Epidermal melanocyte (primary cell): ENCODE measurements around the gene RABGAP1L.
"Not testable (repeated sequence)": the region's sequence is repeated elsewhere in the genome, so short reads cannot be mapped to it uniquely, and the experiment has no call there.

ENCODE experiments used
- DNase-seq: peaks from one replicate; pipeline ENCODE4 v3.0.0; 2011; ENCODE audit warnings: low spot score; ENCODE audit not compliant: insufficient read length

The RABGAP1L gene

DNA sequence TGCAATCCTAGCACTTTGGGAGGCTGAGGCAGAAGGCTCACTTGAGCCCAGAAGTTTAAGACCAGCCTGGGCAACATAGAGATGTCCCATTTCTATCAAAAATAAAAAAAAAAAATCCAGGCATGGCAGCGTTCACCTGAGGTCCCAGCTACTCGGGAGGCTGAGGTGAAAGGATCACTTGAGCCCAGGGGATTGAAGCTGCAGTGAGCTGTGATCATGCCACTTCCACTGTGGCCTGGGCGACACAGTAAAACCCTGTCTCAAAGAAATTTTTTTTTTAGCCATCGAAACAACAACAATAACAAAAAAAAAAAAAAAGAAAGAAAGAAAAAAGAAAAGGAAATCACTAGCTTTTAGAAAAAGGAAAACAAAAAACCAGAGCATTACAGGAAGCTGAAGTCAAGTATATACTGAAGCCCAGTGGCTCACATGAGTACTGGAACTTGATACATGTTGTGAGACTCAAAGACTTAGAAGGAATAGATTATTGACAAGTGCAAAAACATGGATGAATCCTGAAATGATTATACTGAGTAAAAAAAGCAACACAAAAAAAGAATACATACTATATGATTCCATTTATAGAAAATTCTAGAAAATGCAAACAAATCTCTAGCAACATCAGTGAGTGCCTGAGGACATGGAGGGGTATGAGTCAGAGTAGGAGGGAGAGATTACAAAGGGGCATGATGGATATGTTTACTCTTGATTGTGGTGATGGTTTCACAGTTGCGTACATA is 6.1 kb upstream of the RABGAP1L start:
- DNase-seq = no peak

DNA sequence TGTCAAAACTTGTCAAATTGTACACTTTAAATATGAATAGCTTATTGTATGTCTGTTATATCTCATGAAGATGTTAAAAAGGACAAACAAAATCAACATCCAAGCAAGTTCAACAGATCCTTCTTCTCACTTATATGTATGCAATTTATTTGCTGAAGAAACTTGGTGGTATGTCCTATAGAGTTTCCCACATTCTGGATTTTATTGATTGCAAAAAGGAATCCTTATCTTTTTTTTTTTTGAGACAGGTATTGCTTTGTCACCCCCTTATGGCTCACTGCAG is 5.6 kb upstream of the RABGAP1L start:
- DNase-seq = no peak

DNA sequence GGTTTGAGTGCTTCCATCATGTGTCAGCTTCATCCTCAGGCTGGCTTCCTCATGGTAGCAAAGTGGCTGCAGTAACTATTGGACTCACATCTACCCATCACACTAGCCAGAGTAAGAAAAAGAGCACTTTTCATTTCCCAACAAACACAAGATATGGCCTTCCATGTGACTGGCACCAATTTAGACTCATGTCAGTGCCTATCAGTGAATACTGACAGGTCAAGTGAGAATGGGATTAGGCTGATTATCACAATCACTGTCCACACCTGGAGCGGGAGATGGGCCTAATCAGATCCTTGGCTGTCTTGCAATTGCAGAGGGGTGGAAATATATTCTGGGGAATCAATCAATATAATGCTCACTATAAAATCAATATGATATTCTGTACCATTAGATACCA is 2.9 kb upstream of the RABGAP1L start:
- no peak for DNase-seq

DNA sequence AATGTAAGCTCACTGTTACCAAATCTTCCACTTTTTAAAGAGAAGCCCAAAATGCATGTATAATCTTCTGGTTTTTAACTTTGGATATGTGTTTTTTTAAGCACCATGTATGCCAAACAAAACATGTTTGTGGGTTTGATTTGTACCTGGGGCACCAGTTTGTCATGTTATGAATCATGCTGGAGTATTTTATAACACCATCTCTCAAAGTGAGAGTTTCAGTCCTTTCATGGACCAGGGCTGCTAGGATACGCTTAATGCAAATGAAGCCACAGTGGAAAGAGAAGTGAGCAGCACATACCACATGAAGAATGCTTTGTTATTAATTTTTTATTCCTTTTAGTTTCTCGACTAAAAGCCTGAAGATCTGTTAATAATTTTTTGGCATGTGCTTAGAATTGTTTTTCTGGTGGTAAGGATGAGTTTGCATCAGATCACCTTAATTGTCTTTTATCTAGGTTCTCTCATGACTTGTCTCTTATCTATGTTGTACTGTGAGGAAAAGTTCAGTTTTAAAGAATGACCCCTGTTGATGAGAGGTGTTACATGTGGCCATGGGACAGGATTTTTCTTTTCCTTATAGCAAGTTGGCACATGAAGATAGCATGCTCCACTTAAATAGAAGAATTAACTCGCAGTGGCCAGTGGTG is 2.0 kb upstream of the RABGAP1L start:
- DNase-seq = no peak

DNA sequence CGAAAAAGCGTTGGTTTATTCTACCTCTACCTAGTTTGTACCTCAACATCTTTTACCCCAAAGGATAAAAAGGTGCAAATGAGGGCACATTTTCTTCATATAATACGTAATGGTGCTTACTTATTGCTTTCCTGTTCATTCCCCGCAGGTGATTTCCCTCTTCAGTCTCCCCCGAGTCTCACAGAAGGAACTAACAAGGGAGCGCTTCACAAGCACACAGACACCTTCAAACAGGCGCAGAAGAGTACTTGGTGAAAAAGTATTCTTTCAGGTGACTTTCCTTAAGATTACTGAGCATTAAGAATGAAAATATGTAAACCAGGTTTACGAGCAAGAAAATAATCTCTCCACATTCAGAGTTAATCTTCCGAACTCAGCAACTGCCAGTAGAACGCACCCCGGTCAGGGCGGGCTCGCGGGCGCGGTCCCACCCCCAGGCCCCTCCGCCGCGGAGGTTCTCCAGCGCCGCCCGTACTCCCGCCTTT is 511 bp upstream of the RABGAP1L start:
- DNase-seq = no peak

DNA sequence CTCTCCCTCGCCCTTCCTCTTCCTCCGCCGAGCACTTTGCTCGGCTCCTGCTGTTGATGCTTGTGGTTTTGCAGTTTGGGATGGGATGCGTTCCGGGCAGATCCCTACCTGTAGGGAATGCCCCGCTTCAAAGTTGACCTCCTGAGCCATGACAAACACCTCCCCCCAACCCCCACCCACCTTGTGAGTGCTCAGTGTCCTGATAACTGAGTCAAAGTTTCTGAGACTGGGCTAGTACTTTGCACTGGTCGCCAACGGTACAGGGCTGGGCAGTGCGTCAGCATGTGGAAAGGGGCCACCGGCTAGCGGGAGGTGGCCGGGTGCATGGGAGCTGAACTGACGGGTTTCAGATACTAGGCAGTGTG is 771 bp downstream of the RABGAP1L start:
- DNase-seq = no peak

DNA sequence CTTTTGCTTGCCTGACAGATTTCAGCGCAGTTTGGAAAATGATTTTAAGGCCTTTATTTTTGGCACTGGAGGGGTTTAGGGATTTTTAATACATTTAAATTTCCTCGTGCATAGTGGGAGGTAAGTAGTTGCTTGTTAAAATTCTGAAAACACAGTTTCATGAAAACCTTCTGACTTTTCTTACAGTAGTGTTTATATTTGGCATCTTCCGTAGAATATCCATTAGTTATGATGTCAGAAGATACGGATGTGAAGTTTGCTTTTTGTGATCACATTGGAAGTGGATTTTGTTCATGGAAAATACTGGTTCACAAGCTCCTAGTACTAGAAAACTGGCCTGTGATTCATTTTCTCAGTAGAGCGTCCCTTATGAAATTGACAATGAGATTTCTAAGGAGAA is 1.3 kb downstream of the RABGAP1L start:
- DNase-seq = no peak

DNA sequence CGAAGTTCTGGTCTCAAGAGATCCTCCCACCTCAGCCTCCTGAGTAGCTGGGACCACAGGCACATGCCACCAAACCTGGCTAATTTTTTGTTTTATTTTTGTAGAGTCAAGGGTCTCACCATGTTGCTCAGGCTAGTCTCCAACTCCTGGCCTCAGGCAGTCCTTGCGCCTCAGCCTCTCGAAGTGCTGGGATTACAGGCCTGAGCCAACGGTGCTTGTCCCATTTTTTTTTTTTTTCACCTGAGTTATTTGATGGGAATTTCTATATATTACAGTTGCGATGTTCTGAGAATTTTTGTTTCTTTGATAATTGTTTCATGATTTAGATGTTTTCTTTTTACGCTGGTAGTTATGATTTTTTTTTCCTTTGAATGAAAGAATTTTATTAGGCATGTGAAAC is 2.5 kb downstream of the RABGAP1L start:
- DNase-seq = no peak

DNA sequence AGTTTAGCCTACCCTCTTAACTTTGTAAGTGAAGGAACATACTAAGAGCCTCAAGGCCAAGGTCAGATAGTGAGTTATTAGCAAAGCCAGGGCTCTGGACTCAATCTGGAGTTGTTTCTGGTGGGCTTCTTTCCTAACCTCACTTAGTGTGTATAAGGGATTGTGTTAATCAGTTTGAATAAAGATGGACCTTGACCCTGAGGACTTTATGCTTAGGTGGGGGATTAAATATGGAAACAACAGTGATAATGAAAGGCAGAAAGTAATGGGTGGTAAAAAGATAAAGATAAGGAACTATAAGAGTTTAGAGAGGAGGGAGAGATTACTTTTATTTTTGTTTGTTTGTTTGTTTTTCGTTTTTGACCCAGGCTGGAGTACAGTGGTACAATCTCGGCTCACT is 5.5 kb downstream of the RABGAP1L start:
- no peak for DNase-seq

DNA sequence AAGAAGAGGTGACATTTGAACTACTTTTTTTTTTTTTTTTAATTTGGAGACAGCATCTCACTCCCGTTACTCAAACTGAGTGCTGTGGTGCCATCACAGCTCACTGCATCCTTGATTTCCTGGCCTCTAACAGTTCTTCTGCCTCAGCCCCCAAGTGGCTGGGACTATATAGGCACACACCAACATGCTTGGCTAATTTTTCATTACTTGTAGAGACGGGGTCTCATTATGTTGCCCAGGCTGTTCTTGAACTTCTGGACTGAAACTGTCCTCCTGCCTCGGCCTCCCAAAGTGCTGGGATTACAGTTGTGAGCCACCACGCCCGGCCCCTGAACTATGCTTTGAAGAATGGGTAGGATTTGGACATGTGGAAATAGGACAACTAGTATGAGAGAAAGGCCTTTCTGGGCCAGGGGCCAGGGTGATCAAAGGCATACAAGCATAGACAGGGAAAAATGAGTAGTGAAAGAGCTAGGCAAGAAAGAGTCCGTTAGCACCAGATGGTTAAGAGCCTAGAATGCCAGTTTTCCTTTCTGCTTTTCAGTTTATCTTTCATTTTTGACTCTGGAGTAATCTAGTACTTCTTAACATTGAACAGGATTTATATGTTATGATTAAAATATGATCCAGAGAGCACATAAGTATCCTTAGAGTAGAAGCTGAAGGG is 6.3 kb downstream of the RABGAP1L start:
- DNase-seq = no peak

DNA sequence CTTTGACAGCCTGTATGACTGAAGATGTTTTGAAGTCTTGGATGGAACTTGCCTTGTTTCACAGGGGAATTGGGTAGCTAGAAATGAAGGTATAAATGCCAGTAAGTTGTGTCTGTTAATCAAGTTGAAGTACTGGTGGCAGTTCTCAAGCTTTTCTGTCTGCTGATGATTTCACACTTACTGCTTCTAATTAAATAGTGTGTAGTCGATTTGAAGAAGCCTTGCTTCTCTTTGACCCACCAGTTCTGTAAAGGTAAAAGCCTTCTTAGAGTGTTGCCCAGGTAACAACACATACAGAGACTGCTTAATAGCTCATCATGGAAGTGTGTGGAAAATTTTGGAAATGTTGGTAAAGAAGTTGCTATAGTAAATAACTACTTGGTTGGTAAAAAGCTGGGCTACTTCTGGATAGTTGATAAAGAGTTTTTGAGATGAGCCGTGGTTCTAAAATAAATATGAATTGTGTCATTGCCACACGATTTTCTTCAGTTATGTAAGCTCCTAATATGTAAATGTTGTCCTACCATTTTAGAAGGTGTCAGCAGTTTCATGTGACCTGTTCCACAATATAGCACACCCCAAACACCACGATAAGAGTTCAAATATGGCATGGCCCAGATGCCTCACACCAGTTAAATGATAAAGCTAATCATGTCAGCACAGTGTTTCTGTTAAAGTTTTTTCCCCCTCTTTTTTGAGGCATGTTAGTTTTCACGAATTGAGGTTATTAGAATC is 7.4 kb downstream of the RABGAP1L start:
- no peak for DNase-seq

DNA sequence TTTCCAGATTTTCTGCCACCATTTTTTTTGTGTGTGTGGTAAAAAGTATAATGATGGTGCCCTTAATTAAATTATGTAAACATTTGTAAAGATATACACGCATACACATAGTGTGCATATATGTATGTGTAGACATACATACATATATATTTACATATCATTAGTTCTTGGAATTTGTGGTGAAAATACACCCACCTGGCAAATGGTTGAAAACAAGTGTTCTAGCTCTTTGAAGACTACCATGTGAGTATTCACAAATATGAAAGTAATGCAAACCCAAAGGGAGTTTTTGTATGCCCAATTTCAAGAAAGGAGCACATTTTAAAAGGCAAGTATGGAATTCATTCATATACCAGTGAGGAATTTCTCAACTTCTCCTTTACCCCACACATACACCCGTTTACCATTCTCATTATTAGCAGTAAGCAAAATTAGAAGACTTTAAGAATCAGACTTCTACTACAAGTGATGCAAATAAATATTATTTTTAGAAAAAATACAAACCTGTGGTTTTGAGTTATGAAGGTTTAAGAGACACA is 8.0 kb downstream of the RABGAP1L start:
- DNase-seq = no peak

DNA sequence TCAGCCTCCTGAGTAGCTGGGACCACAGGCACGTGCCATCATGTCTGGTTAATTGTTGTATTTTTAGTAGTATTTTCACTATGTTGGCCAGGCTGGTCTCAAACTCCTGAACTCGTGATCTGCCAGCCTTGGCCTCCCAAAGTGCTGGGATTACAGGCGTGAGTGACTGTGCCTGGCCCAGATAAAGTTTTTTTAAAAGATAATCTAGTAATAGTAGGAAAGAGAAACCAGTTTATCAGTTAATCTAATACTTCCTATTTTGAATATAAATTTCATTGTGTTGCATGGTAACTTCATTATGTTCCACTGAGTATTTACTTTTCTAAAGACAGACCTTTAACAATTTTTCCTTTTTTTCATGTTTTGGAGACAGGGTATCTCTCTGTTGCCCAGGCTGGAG is 10.0 kb downstream of the RABGAP1L start:
- no peak for DNase-seq

DNA sequence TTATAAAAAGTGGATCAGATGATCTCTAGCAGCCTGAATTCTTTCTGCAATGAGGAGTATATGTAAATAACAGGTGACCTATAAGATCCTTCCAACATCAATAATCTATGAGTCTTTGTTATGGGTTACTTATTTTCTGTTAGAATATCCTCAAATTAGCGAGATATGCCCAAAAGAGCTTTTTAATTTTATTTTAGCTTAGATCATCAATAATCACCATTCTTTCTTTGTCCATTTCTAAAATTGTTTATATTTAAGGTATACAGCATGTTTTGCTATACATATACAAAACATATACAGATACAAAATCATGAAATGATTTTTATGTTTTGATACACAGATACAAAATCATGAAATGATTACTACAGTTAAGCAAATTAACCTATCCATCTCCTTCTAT is 11.8 kb downstream of the RABGAP1L start:
- DNase-seq = no peak

DNA sequence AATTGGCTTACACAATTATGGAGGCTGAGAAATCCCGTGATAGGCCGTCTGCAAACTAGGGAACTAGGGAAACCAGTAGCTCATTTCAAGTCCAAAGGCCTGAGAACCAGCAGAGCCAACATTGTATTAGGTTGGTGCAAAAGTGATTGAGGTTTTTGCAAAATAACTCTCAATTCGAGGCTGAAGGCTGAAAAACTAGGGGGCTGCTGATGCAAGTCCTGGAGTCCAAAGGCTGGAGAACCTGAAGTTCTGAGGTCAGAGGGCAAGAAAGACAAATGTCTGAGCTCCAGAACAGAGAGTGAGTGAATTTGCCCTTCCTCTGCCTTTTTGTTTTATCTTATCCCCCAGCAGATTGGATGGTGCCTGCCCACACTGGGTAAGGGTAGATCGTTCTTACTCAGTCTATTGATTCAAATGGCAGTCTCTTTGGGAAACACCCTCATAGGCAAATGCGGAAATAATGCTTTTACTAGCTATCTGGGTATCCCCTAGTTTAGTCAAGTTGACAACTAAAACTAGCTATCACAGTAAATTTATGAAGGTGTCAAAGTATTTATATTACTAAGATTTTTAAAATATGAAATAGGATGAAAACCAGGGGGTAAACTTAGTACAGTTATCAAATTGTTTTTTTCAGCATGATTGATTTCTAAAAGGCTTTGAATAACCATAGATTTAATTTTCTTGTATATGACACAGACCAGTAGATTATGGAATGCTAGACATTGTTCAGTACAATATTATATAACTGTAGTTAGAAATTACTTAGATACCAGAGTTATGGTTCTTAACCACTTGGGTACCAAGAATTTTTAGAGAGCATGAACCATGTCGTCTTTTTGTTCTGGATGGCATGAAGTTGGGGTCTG is 15.4 kb downstream of the RABGAP1L start:
- no peak for DNase-seq

DNA sequence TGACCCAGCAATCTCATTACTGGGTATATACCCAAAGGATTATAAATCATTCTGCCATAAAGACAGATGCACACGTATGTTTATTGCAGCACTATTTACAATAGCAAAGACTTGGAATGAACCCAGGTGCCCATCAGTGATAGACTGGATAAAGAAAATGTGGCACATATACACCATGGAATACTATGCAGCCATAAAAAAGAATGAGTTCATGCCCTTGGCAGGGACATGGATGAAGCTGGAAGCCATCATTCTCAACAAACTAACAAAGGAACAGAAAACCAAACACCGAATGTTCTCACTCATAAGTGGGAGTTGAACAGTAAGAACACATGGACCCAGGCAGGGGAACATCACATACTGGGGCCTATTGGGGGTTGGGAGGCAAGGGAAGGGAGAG is 19.1 kb downstream of the RABGAP1L start:
- not testable (repeated sequence) for DNase-seq

DNA sequence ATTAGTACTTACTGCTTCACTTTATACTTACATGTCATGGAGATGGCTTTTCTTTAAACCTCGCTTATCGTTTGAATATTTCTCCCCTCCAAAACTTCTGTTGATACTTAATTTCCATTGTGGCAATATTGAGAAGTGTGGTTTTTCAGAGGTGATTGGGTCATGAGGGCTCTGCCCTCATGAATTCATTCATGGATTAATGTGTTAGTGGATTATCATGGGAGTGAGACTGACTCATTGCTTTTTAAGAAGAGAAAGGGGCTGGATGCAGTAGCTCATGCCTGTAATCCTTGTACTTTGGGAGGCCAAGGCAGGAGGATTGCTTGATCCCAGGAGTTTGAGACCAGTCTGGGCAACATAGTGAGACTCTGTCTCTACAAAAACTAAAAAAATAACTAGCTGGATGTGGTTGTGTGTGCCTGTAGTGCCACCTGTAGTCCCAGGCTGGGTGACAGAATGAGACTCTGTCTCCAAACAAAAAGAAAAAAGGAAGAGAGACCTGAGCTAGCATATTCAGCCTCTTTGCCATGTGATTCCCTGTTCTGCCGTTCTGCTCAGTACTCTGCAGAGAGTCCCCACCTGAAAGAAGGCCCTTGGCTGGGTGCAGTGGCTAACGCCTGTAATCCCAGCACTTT is 30.2 kb downstream of the RABGAP1L start:
- DNase-seq = no peak

DNA sequence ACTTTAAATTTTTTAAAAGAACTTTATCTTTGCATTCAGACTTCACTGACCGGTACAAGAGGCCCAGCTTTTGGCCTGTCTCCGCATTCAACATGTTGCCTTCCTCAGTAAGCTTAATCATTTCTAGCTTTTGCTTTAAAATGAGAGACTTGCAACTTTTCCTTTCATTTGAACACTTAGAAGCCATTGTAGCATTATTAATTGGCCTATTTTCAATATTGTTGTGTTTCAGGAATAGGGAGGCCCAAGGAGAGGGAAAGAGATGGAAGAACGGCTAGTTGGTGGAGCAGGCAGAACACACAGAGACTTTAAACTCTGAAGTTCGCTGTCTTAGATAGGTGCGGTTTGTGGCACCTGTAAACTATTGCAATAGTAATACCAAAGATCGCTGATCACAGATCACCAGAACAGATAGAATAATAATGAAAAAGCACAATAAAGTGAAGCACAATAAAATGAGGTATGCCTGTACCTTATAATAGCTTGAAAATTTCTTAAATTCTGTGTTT is 31.4 kb downstream of the RABGAP1L start:
- no peak for DNase-seq

DNA sequence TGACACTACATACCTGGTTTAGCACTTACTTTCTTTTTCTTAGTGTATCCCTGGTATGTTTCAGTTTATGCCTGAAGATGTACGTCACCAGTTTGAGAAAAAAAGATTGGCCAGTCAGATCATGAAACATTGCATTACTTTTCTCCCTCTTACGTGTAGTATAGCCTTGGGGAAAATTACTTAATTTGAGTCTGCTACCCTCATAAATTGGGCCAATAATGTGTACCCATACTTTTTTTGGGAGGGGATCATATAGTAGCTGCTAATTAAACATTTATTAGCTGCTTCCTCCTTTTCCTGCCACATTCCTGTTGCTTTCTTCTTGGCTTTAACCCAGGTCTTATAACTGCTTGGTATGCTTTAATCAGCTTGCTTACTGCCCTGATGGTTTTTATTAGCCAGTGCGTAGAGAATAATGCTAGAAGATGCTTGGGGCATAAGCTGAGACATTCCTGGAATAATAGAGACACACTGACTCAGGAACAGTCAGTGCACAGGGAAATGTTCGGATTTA is 32.1 kb downstream of the RABGAP1L start:
- DNase-seq = peak; percentile 58

DNA sequence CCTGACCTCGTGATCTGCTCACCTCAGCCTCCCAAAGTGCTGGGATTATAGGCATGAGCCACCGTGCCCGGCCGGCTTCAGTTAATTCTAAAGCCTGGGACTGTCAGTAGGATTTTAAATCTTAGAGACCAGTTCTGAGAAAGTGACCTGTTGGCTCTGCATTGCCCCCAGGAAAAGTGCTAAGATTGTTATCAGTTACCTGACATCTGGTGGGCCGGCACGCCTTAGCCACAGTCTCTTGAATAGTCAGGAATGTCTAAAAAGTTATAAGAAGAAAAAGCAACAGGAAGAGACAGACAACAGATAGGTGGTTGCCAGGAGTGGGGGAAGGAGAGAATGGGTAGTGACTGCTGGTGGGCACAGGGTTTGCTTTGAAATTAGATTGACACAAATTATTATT is 35.1 kb downstream of the RABGAP1L start:
- no peak for DNase-seq
